ENCODE results near the gene GAS7. TPM values are rescaled to one million over a fixed set of nuclear protein-coding genes. Genes with fewer than 3 reads are reported as not detected.

GAS7 gene
- total and polyA plus RNA-seq, 2 donors (not counting 1 experiment from before 2014, with no cell fraction given): 3.4 to 13.6 TPM

DNA sequence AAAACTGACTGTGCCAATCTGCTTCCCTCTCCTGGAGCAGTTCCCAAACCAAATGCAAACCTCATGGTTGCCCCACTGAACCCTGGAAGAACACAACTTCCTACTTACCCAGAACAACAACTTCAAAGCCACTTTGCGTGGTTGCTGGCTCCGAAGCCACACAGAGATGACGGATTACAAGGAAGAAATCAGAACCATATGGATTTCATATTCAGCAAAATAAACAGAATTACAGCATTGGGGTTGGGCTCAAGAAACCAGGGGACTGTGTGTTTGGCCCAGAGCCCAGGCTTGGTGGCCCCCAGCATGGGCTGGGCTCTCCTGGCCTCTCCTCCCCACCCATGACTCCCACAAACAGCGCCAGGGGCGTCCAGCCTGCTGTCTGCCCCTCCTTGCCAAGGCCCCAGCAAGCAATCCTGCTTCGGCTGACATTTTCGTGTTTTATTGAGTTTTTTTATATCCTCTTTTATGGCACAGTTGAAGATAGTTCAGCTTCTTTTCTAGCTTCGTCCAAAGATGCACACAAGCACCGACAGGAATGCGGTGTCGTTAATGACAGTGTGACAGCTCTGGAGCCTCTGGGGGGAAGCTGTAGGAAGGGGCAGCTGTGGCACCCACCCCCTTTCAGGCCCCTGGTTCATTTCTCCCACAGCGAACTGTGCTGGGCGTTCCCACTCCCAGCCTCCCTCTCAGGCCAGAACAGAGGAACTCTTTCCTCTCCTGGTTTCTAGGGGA is 137.1 kb downstream of the GAS7 start:
- Histone ChIP-seq H3K4me2 (replicated peaks; ENCODE audit: low read depth, low read length, poor library complexity, severe bottlenecking) (no peak overlapping the region), H3K9ac (ENCODE audit: low read length) (no peak overlapping the region), H3K27me3 (replicated peaks in 1 of 4; ENCODE audit: control extremely low read depth in 1 of 4, control insufficient read depth in 3 of 4, insufficient read depth in 4 of 4, low read length in 3 of 4) (no peaks in the 10 kb centered on the region), H3K27ac (ENCODE audit: low read length in 2 of 2) (no peak overlapping the region), H3K79me2 (ENCODE audit: control insufficient read depth, insufficient read depth, low read length) (no peaks in the 10 kb centered on the region), H4K20me1 (ENCODE audit: control insufficient read depth, insufficient read depth, low read length, poor library complexity, severe bottlenecking) (no peaks in the 10 kb centered on the region), H3K4me1 (ENCODE audit: control insufficient read depth in 2 of 2, insufficient read depth in 2 of 2, low read length in 2 of 2) (peaks cover 31 to 40% of the 10 kb centered on the region in 2 donors), H2AFZ (ENCODE audit: insufficient read depth, low read depth, low read length, poor library complexity, severe bottlenecking) (no peak overlapping the region), H3K36me3 (replicated peaks in 1 of 2; ENCODE audit: control extremely low read depth in 1 of 2, control insufficient read depth in 1 of 2, extremely low read depth in 1 of 2, insufficient read depth in 2 of 2, low read length in 1 of 2) (peaks cover 0 to 2% of the 10 kb centered on the region in 2 experiments), H3K9me3 (ENCODE audit: control extremely low read depth in 1 of 3, control insufficient read depth in 2 of 3, insufficient read depth in 1 of 3, low read length in 2 of 3) (peaks cover 0 to 10% (median 6%) of the 10 kb centered on the region in 3 donors), H3K4me3 (ENCODE audit: control extremely low read depth in 1 of 5, extremely low read depth in 1 of 5, insufficient read depth in 1 of 5, low read depth in 2 of 5, low read length in 4 of 5) (no peak overlapping the region)
- no peak for ATAC-seq (ENCODE audit: low read depth)
- H3K4me1 Mint-ChIP-seq: peaks cover 56% of the 10 kb centered on the region
- WGBS (ENCODE audit: insufficient coverage): 93% methylated on average over 8 of the region's 13 CpGs
- POLR2A ChIA-PET: interaction anchor here (0.5 kb wide), 1 partner anchor 519 kb away, joined by 4 read pairs; no protein-coding TSS in a partner anchor
- intact Hi-C loops (cut with micrococcal nuclease): loop anchor here (5.0 kb wide), 1 partner anchor 96 kb away; no protein-coding TSS in a partner anchor
- peak overlapping the region; percentile 33 for H3K27ac Mint-ChIP-seq
- peaks cover 2% of the 10 kb centered on the region for H3K27me3 Mint-ChIP-seq
- peaks cover 6% of the 10 kb centered on the region for H3K9me3 Mint-ChIP-seq (ENCODE audit: insufficient read depth)
- no peak overlapping the region for H3K4me3 Mint-ChIP-seq
- CTCF ChIA-PET: interaction anchor here (1.9 to 3.7 kb wide), 3 partner anchors 9 to 165 kb away, joined by 5 to 17 read pairs (median 6); no protein-coding TSS in a partner anchor
- no peak for DNase-seq
- TF ChIP-seq, protein P1, sequence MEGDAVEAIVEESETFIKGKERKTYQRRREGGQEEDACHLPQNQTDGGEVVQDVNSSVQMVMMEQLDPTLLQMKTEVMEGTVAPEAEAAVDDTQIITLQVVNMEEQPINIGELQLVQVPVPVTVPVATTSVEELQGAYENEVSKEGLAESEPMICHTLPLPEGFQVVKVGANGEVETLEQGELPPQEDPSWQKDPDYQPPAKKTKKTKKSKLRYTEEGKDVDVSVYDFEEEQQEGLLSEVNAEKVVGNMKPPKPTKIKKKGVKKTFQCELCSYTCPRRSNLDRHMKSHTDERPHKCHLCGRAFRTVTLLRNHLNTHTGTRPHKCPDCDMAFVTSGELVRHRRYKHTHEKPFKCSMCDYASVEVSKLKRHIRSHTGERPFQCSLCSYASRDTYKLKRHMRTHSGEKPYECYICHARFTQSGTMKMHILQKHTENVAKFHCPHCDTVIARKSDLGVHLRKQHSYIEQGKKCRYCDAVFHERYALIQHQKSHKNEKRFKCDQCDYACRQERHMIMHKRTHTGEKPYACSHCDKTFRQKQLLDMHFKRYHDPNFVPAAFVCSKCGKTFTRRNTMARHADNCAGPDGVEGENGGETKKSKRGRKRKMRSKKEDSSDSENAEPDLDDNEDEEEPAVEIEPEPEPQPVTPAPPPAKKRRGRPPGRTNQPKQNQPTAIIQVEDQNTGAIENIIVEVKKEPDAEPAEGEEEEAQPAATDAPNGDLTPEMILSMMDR (IDR thresholded peaks at IDR 0.05): no peak
- no peak for TF ChIP-seq EZH2 (IDR thresholded peaks at IDR 0.05; ENCODE audit: borderline replicate concordance, insufficient read depth, low read depth, low read length, poor library complexity, severe bottlenecking)

DNA sequence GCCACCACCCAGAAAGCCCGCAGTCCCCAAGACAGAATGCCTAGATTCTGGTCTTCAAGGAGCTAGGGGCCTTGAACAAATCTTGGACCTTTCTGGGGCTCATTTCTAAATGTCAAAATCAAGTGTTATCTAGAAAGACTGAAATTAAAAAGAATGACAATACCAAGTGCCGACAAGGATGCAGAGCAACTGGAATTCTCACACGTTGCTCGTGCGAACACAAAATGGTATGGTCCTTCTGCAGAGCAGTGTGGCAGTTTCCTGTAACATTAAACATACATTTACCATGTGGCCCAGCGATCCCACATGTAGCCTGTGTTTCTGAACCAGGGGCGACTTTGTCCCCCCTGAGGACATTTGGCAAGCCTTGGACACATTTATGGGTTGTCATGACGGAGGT is 137.9 kb downstream of the GAS7 start:
- Mint-ChIP-seq H3K27me3 (peaks cover 2% of the 10 kb centered on the region), H3K4me3 (no peak overlapping the region), H3K4me1 (peaks cover 56% of the 10 kb centered on the region), H3K9me3 (ENCODE audit: insufficient read depth) (peaks cover 4% of the 10 kb centered on the region), H3K27ac (peak overlapping the region; percentile 42)
- H3K79me2 ChIP-seq (ENCODE audit: control insufficient read depth, insufficient read depth, low read length): no peaks in the 10 kb centered on the region
- no peak overlapping the region for H3K4me3 ChIP-seq (ENCODE audit: control extremely low read depth in 1 of 5, extremely low read depth in 1 of 5, insufficient read depth in 1 of 5, low read depth in 2 of 5, low read length in 4 of 5)
- no peak overlapping the region for H3K4me2 ChIP-seq (replicated peaks; ENCODE audit: low read depth, low read length, poor library complexity, severe bottlenecking)
- POLR2A ChIA-PET: no interaction called here
- no peak overlapping the region for H3K9ac ChIP-seq (ENCODE audit: low read length)
- H2AFZ ChIP-seq (ENCODE audit: insufficient read depth, low read depth, low read length, poor library complexity, severe bottlenecking): no peak overlapping the region
- CTCF ChIA-PET: interaction anchor here (1.9 to 2.0 kb wide), 2 partner anchors 8 to 166 kb away, joined by 5 to 6 read pairs; no protein-coding TSS in a partner anchor
- no peak for TF ChIP-seq EZH2 (IDR thresholded peaks at IDR 0.05; ENCODE audit: borderline replicate concordance, insufficient read depth, low read depth, low read length, poor library complexity, severe bottlenecking)
- TF ChIP-seq, protein P1 (IDR thresholded peaks at IDR 0.05): no peak
- no peaks in the 10 kb centered on the region for H3K36me3 ChIP-seq (replicated peaks in 1 of 2; ENCODE audit: control extremely low read depth in 1 of 2, control insufficient read depth in 1 of 2, extremely low read depth in 1 of 2, insufficient read depth in 2 of 2, low read length in 1 of 2)
- WGBS (ENCODE audit: insufficient coverage): 97% methylated on average over 7 of the region's 8 CpGs
- intact Hi-C loops (cut with micrococcal nuclease): loop anchor here (5.0 kb wide), 1 partner anchor 97 kb away; no protein-coding TSS in a partner anchor
- H3K9me3 ChIP-seq (ENCODE audit: control extremely low read depth in 1 of 3, control insufficient read depth in 2 of 3, insufficient read depth in 1 of 3, low read length in 2 of 3): peaks cover 0 to 4% (median 4%) of the 10 kb centered on the region in 3 donors
- H3K4me1 ChIP-seq (ENCODE audit: control insufficient read depth in 2 of 2, insufficient read depth in 2 of 2, low read length in 2 of 2): peaks cover 31 to 40% of the 10 kb centered on the region in 2 donors
- H4K20me1 ChIP-seq (ENCODE audit: control insufficient read depth, insufficient read depth, low read length, poor library complexity, severe bottlenecking): no peaks in the 10 kb centered on the region
- H3K27me3 ChIP-seq (replicated peaks in 1 of 4; ENCODE audit: control extremely low read depth in 1 of 4, control insufficient read depth in 3 of 4, insufficient read depth in 4 of 4, low read length in 3 of 4): no peaks in the 10 kb centered on the region
- no peak for ATAC-seq (ENCODE audit: low read depth)
- DNase-seq: no peak
- H3K27ac ChIP-seq (ENCODE audit: low read length in 2 of 2): no peak overlapping the region

Measured in B cell (primary cell).